Colonic mucosa (tissue), 4 donors: ENCODE results near the gene RIPOR3. TPM values are rescaled to one million over a fixed set of nuclear protein-coding genes. Genes with fewer than 3 reads are reported as not detected.
"Not testable (repeated sequence)": the region's sequence is repeated elsewhere in the genome, so short reads cannot be mapped to it uniquely, and the experiment has no call there.

ENCODE experiments used
- DNase-seq: peaks from one replicate; pipeline ENCODE4 v3.0.0-alpha.2; 2020
- H3K27ac ChIP-seq: fragments of 200-600 bp; one replicate; pipeline ENCODE4 v1.8.0; 2021
- H3K27me3 ChIP-seq: fragments of 200-600 bp; one replicate; pipeline ENCODE4 v1.8.0; 2021
- H3K36me3 ChIP-seq: fragments of 200-600 bp; one replicate; pipeline ENCODE4 v1.8.0; 2021
- H3K4me1 ChIP-seq: fragments of 200-600 bp; one replicate; pipeline ENCODE4 v1.8.0; 2021; ENCODE audit warnings: mild to moderate bottlenecking
- H3K4me3 ChIP-seq: fragments of 200-600 bp; one replicate; pipeline ENCODE4 v1.8.0; 2021
- H3K9ac ChIP-seq, 2 donors: one replicate each; pipeline ENCODE4 v1.7.0; 2013; ENCODE audit warnings: control low read depth in 2 of 2, low read depth in 2 of 2, low read length in 2 of 2
- H3K9me3 ChIP-seq: fragments of 200-600 bp; one replicate; pipeline ENCODE4 v1.8.0; 2021
- CTCF ChIP-seq: fragments of 200-600 bp; IDR thresholded peaks from one replicate; pipeline ENCODE4 v1.8.0; 2022; ENCODE audit warnings: antibody characterized with exemption, mild to moderate bottlenecking
- intact Hi-C: fragments of 100-400 bp; cut with DNase I; formaldehyde crosslinking; loops from one replicate; pipeline ENCODE4 v1.14.1; 2022
- total RNA-seq, 2 donors: library from RNA; stranded (reverse); fragmentation: NEBNext Ultra II Directional in 1 of 2; extraction: Animal tissue kit (Norgen Biotek cat#: 25700) in 1 of 2; gene quantifications; one replicate each; pipeline ENCODE4 v1.2.1, GENCODE V29; 2021
- donor health status: healthy.
- donor health status: DM: no; HTN: no; CAD: no.
- donor health status: DM: no; HTN: no; CAD: no.

RIPOR3 gene
- total RNA-seq, 2 donors from 2014 or later: 1.9 to 2.9 TPM

- Histone ChIP-seq H3K4me1 (no peaks in the 10 kb centered on the region), H3K27ac (no peak overlapping the region), H3K27me3 (no peaks in the 10 kb centered on the region), H3K36me3 (no peaks in the 10 kb centered on the region), H3K4me3 (no peak overlapping the region), H3K9ac (no peak overlapping the region), H3K9me3 (no peaks in the 10 kb centered on the region)
- DNase-seq: no peak
- intact Hi-C loops: no loop called here
- no peak for TF ChIP-seq CTCF
These were observed 86.2 kb downstream of the RIPOR3 start for GRCh38 chr20:50605136-50605535.

- DNase-seq: no peak
- no peaks in the 10 kb centered on the region for H3K27me3 ChIP-seq
- no peak overlapping the region for H3K9ac ChIP-seq
- no peaks in the 10 kb centered on the region for H3K4me1 ChIP-seq
- H3K4me3 ChIP-seq: no peak overlapping the region
- no peaks in the 10 kb centered on the region for H3K36me3 ChIP-seq
- TF ChIP-seq CTCF: no peak
- no peak overlapping the region for H3K27ac ChIP-seq
- intact Hi-C loops: no loop called here
- H3K9me3 ChIP-seq: no peaks in the 10 kb centered on the region
These were observed 86.9 kb downstream of the RIPOR3 start for GRCh38 chr20:50604451-50604850.

- TF ChIP-seq CTCF: no peak
- DNase-seq: no peak
- no peak overlapping the region for H3K4me3 ChIP-seq
These were observed 88.8 kb downstream of the RIPOR3 start for GRCh38 chr20:50602432-50603088.

GRCh38 chr20:50601511-50602431 is 89.6 kb downstream of the RIPOR3 start:
- DNase-seq: no peak
- intact Hi-C loops: no loop called here
- Histone ChIP-seq H3K4me1 (no peaks in the 10 kb centered on the region), H3K36me3 (no peaks in the 10 kb centered on the region), H3K4me3 (no peak overlapping the region), H3K27me3 (no peaks in the 10 kb centered on the region), H3K27ac (no peak overlapping the region), H3K9me3 (no peaks in the 10 kb centered on the region), H3K9ac (no peak overlapping the region)
- no peak for TF ChIP-seq CTCF

More at GRCh38 chr20:50602432-50603088, 88.8 kb downstream of the RIPOR3 start:
- Histone ChIP-seq H3K9ac (no peak overlapping the region), H3K4me1 (no peaks in the 10 kb centered on the region), H3K9me3 (no peaks in the 10 kb centered on the region), H3K27ac (no peak overlapping the region), H3K27me3 (no peaks in the 10 kb centered on the region), H3K36me3 (no peaks in the 10 kb centered on the region)
- intact Hi-C loops: no loop called here

GRCh38 chr20:50600281-50600895 is 91.0 kb downstream of the RIPOR3 start:
- no peak for TF ChIP-seq CTCF
- Histone ChIP-seq H3K4me3 (no peak overlapping the region), H3K27me3 (no peaks in the 10 kb centered on the region), H3K27ac (no peak overlapping the region), H3K9me3 (no peaks in the 10 kb centered on the region), H3K4me1 (peaks cover 4% of the 10 kb centered on the region), H3K9ac (no peak overlapping the region), H3K36me3 (no peaks in the 10 kb centered on the region)
- intact Hi-C loops: no loop called here
- DNase-seq: no peak

- DNase-seq, intact Hi-C loops, H3K4me1 ChIP-seq, H3K9ac ChIP-seq, H3K27me3 ChIP-seq, H3K9me3 ChIP-seq, H3K27ac ChIP-seq, H3K36me3 ChIP-seq, H3K4me3 ChIP-seq: not testable (repeated sequence)
These were observed 92.6 kb downstream of the RIPOR3 start for GRCh38 chr20:50598768-50599167.
